GM19328 (cell line): ENCODE data around the gene KIAA1217.
A peak's percentile ranks its signal among the peaks of the same experiment; 100 is the strongest.

Source experiments
- ATAC-seq: cut with Tn5 transposase; IDR thresholded peaks from one replicate; pipeline ENCODE4 v1.9.1; 2021; ENCODE audit warnings: mild to moderate bottlenecking, moderate library complexity; ENCODE audit not compliant: unreplicated experiment

KIAA1217 gene

DNA sequence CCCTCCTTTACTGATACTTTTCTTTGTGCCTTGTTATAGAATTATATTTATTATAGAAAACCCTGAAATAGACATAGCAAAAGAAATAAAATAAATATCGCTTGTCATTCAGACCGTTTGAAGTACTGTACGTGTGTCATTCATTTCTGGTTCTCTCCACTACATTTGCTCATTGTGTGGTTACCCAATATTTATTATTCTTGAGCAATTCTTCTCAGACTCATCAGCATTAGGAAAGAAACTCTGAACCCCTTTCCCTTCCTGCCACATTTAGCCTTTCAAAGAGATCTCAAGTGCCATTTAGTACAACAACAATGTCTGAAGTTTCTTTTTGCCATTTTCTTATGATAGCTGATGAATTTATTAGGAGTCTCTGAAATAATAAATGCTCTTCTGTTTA is 154.1 kb downstream of the KIAA1217 start:
- no peak for ATAC-seq

DNA sequence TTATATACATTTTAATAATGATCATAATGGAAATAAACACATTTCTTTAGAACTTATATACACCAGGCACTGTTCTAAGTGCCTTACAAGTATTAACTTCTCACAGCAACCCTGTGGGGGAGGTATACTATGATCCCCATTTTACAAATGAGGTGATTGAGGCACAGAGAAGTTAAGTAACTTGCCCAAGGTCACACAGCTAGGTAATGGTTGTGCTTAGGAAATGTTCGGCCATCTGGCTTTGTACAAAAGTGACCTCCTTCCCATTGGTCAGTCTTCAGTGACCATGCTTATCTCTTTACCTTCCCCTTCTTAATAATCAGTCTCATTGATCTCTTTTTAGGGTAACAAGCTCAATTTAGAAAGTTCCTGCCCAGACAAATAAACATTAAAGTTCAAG is 158.8 kb downstream of the KIAA1217 start:
- ATAC-seq = no peak

DNA sequence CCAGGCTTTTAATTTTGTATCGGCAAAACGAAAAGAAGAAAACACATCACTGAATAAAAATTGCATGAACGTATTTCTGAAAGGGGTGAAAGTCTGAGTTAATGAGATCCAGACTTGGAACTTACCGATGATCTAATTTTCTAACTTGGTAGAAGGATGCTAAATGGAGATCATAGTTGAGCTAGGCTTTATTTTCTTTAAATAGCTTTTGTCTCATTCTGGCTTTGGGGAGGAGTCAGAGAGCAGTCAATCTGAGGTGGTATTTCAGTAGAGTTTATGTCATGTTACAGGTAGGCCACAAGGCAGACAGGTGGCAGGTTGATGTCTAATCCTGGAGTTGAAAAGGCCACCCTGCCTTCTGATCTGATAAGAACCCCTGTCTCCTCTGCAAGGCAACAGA is 161.9 kb downstream of the KIAA1217 start:
- ATAC-seq = no peak

DNA sequence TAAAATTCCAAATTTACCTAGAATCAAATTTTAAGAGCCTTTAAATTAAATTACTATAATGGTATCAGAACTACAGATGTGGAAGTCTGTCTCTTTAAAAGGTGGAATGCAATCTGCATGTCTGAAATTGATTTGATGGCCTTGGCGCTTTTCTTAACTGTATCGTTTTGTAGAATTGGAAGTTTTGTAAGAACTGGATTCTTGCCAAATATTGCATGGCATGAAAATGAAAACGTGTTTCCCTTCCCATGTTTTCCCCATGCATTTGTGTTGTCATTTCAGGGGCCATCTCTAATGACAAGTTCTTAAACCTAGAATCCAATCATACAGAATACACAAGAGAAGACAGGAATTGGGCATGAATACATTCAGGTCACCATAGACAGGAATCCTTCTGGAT is 162.5 kb downstream of the KIAA1217 start:
- no peak for ATAC-seq

DNA sequence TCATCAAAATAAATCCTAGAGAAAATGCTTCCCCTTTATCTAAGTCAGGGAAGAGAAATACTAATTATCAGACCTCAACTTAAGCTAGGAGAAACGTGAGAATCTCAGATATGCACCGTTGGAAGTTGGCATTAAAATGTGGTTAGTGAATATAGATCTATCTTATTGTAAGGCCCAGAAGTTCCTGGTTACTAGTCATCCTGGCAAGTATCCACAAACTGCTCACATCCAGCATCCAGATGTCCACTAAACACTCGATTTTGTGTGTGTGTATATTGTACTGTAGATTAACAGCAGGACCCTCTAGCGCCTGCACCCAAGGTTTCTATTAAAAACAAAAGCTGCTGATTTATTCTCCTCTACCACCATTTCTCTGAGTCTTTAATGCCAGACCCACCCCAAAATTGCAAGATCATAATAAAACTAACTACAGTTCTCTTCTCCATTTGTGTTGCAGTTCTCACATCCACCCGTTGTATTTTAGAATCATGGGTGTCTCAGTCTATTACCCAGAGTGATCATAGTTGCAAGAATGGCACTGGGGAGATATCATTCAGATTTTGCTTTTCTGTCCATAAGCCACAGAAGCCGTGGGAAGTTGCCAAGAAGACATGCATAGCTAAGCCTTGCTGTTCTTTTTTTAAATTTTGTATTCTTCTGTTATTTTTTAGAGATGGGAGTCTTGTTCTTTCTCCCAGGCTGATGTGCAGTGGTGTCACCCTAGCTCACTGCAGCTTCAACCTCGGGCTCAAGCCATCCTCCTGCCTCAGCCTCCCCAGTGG is 165.4 kb downstream of the KIAA1217 start:
- no peak for ATAC-seq

DNA sequence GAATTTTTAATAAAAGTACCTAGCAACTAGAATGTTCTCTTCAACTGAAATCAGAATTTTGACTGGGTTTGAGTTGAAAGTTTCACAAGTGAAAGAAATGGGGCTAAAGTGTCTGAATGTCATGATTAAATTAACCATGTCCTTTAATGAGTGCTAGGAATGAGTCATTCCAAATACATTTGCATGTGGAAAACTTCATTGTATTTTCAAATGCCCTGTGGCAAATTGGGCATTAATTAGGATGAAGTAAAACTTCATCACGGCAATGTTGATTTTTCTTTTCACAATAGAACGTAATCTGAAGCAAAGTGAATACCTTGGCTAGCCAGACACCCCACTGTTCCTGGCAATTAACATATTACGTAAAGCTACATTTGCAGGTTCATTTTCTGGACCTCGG is 166.6 kb downstream of the KIAA1217 start:
- no peak for ATAC-seq

DNA sequence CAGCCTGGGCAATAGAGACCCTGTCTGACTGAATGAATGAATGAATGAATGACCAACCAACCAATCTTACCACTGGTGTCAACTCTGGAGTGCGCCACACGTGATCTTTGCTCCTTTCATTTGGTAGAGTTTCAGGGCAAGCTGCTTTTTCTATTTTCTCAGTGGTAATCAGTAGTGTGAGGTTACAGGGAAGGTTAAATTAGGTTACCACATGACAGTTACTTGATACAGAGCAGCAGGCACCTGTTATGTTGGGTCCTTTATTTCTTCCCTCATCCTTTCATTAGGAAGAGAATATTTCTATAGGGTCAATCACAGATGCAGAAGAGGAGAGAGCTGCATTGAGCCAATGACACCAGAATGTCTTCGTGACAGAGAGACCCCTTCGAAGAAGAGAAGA is 167.8 kb downstream of the KIAA1217 start:
- no peak for ATAC-seq

DNA sequence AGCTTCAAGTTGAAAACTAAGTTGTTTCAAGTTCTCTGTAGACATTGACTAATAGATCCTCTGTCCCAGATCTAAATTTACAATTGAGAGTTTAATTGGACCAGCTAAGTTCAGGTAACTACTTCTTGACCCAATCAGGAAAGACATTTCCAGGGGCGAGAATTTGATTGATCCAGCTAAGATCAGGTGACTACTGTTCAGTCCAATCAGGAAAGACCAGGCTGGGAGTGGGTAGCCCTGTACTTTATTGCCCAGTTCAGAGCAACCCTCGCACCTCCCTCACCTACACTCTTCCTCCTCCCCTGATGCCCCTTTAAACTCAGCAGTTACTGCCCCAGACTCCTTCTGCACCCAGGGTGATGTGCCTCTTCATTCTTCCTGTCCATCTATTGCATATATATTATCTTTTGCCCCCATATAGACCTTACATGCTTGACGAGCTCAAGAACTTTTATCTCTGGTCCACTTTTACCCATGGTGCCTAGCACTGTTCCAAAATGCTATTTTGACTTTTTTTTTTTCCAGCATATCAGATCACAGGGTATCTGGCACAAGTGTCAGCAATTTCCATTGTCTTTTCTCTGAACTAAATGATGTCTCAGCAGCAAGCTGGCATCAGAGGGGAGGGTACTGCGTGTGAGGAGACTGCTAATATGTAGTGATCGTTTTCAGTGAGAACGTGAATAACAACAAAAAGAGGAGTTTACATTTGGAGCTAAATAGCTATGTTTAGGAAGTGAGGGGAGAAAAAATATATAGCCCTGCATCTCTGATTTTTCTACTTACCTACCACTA is 169.4 kb downstream of the KIAA1217 start:
- no peak for ATAC-seq

DNA sequence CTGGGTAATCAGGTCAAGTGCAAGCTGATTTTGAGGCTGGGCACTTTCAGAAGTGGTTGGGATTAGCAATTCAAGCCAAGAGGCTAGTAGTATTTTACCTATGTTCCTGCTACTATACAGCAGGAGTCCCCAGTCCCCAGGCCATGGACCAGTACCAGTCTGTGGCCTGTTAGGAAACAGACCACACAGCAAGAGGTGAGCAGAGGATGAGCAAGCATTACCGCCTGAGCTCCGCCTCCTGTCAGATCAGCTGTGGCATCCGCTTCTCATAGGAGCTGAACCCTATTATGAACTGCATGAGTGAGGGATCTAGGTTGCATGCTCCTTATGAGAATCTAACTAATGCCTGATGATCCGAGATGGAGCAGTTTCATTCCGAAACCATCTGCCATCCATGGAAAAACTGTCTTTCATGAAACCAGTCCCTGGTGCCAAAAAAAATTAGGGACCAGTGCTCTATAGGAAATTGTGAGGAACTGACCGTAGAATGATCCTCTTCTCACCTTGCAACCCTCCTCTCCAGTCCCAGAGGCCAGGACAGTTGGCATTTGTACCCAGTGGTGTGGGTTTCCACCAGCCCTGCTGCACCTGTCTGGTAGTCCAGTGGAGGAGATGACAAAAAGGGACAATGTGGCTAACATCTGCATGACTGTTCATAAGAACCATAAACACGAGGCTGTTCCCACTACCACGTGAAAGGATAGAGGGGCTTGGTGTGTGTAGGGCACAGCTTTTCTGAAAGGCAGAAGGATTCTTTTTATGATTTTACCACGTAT is 172.5 kb downstream of the KIAA1217 start:
- no peak for ATAC-seq

DNA sequence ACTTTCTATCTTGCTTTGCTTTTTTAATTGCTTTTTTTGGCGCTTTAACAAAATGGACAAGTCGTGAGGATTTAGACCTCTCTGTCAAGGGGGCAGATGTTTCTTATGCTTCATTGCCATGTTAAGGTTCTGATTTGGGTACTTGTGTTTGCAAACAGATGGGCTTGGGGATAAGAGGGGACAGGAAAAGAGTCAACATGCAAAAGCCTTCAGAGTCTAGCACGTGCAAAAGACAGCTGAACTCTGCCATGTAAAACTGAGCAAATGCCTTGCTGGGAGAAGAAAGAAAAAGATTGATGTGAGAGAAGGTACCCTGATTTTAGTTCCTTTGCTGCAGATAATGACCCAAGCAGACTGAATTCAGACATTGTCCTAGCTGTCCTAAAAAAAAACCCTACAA is 173.1 kb downstream of the KIAA1217 start:
- no peak for ATAC-seq

DNA sequence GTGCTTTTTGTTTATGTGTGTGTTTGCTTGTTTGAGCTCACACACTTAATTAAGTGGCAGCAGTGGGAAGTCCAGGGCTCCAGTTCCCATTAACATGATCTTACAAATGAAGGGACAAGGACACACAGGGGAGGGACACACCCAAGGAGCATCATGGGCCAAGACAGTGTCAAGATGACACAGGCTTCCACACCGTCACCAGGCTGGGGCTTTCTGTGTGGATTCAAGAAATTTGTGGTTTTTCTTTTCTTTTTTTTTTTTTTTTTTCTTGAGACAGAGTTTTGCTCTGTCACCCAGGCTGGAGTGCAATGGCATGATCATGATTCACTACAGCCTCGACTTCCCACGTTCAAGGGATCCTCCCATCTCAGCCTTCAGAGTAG is 173.6 kb downstream of the KIAA1217 start:
- no peak for ATAC-seq

DNA sequence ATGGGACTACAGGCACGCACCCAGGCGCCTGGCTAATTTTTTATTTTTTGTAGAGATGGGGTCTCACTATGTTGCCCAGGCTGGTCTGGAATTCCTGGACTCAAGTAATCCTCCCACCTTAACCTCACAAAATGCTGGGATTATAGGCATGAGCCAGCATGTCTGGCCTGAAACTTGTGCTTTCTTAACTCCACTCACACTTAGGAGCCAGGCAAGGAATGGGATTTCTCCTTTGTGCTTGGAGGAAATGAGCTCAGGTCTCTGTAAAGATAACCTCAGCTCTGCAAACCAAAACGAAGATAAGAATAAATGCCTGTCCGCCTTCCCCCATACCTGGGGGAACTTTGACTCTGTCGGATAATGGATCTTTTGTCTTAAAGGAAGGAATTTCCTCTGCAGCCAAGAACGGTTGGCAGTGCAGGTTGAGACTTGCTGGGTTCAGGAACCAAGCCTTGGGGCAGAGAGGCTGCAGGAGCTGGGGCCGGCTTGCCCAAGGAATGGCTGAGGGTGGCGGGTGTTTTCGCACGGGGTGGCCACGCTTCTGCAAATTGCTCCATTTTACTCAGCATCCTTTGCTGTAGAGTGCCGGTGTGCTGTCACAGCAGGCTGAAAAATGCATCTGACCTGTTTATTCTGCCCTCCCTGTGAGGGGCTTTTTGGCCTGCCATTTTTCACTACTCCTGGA is 174.2 kb downstream of the KIAA1217 start:
- peak; percentile 42 for ATAC-seq

DNA sequence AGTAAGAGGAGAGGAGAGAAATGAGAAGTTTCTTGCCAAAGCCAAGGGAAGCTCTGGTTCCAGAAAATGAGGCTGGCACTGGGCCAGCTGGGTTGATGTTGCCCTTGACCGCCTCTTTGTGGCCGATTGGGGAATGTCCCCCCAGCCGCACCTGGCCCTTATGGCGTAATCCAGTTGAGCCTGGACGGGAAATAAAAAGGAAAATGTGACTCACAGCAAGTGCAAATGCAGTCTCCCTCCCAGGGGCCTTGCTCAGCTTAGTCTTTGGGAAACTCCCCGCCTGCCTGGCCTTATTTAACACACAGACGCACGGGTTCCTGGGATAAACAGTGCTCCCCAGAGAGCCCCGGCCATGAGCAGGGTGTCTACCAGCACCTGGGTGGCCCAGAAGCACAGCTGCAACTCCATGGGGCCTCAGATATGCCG is 174.8 kb downstream of the KIAA1217 start:
- ATAC-seq = peak; percentile 79

DNA sequence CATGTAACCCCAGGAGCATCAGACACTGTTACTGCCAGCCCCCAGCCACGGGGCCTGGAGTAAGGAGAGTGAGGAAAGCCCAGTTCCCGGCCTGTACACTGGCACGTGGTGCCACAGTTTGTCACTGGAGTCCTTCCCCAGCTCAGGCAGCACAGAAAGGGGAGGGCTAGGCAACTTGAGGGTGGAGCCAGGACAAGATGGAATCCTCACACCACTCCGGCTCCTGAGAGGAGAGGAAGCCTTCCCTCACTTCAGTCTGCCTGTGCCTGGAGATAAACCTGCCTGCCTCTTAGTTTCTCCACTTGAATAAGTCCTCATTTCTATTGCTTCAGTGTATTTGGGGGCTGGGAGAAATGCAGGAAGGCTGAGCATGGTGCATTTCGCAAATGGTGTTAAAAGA is 176.0 kb downstream of the KIAA1217 start:
- no peak for ATAC-seq

DNA sequence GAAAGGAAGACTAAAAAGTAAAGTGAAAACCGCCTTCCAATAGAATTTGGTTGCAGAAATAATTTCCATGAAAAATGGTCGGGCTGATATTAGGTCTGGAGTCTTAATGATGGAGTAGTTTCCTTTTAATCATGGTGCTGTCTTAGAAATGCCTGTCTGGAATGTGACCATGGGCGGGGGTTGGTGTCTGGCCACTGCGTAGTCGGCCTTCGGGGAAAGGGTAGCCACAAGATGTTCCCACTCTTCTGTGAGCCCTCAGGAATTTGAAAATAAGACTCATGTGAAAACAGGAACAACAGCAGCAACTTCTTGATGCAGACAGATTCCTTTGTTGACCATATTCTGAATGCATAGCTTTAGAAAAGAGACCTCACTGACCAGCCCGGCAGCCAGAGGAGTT is 176.8 kb downstream of the KIAA1217 start:
- ATAC-seq = no peak

DNA sequence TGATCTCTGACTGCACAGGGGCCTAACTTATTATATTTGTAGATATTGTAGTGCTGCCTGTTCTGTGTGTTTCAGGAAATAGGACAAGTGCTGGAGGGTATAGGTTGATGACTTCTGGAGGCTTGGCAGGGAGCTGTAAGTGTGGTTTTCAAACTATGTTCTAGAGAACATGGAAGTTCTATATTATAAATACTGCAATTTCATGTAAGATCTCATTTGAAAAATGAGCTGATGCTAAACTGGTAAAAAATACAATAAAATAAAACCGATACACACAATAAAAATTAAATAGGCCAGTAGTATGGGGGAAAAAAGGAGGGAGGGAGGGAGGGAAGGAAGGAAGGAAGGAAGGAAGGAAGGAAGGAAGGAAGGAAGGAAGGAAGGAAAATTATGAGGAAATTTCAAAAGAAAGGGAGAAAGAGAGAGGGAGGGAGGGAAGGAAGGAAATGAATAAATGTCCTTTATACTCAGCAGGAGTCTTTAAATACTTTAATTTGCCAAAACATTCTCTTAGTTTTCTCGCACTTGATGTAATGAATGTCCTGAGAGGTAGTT is 181.3 kb downstream of the KIAA1217 start:
- no peak for ATAC-seq

DNA sequence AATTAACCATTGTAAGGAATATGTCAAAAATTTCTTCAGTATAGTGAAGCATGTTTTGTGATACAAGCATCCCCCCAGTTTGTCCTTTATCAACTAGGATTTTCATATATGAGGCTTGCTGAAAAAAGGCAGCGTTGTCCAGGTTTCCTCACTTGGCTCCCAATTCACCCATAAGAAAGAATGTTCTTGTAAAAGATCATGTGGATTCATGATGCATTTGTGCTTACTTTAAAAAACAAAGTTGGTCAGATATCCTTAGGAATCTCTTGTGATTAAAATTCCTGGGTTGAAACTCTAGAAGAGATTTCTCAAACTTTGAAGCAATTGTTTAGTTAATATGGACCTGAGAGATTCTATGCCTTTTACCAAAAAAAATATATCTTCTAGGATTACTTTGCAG is 181.8 kb downstream of the KIAA1217 start:
- ATAC-seq = no peak

DNA sequence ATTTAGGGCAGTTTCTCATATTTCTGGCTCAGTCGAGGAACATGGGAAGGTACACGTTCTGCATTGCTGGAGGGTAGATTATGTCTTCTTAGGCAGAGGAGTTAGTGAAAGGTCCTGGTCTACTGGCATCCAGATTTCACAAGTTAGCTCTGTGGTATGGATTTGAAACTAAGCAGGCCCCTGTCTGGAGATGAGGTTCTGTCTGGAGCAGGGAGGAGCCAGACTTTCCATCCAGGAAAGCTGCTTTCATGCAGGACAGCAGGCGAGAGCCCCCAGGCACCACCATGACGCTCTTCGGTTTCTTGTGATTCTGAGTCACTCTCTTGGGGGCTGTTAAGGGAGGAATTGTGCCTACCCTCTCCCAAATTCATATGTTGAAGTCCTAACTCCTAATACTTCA is 184.3 kb downstream of the KIAA1217 start:
- ATAC-seq = no peak

DNA sequence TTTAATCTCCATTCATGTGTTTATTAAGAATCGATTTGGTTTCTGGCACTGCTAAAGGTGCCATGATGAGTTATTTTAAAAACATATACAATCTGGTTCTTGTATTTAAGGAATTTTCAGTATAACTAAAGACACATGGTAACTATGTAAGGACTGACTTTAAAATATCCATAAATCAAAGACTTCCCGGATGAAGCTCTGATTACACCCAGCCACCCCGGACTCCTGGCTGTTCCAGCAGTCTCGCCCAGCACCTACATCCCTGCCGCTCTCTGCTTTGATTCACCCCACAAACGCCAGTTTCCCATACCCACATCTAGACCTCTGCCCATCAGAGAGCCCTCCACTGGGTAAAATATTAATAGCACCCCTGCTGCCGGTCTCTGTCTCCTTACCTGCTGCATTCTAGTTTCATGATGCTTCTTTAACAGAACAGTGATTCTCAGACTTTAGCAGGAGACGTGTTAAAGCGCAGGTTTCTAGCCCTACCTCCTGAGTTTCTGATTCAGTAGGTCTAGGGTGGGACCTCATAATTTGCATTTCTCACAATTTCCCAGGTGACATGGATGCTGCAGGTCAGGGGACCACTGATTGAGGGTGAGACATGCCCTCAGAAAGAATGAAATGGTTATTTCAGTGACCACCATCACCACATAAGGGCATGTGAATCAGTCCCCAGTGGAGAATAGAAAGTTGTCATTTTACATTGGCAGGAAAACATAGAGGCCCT is 185.7 kb downstream of the KIAA1217 start:
- ATAC-seq = no peak

DNA sequence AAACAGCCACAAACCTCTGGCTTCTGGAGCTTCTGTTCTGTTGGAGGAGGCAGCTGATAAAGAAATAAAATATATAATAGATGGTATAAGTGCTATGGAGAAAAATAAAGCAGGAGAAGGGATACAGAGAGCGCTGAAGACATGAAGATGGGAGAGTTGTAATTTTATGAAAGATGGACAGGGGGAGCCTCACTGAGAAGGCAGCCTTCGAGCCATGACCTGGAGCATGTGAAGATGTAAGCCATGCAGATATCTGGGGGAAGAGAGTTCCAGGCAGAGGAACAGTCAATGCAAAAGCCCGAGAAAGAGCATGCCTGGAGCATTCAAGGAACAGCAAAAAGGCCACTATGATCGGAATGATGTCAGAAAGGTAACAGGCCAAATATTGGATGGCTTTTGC is 187.5 kb downstream of the KIAA1217 start:
- ATAC-seq = no peak
